ENCODE measurements around the gene PIK3R1. TPM values are rescaled to one million over a fixed set of nuclear protein-coding genes. Genes with fewer than 3 reads are reported as not detected.

Gene PIK3R1
- total RNA-seq, 4 donors from 2014 or later, result 132 to 408 (median 221) TPM

- TF ChIP-seq, protein P1, sequence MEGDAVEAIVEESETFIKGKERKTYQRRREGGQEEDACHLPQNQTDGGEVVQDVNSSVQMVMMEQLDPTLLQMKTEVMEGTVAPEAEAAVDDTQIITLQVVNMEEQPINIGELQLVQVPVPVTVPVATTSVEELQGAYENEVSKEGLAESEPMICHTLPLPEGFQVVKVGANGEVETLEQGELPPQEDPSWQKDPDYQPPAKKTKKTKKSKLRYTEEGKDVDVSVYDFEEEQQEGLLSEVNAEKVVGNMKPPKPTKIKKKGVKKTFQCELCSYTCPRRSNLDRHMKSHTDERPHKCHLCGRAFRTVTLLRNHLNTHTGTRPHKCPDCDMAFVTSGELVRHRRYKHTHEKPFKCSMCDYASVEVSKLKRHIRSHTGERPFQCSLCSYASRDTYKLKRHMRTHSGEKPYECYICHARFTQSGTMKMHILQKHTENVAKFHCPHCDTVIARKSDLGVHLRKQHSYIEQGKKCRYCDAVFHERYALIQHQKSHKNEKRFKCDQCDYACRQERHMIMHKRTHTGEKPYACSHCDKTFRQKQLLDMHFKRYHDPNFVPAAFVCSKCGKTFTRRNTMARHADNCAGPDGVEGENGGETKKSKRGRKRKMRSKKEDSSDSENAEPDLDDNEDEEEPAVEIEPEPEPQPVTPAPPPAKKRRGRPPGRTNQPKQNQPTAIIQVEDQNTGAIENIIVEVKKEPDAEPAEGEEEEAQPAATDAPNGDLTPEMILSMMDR (IDR thresholded peaks at IDR 0.05; ENCODE audit: low read depth), result no peak
Observed at GRCh38 chr5:68306361-68307014, 90.9 kb downstream of the PIK3R1 start.

DNA sequence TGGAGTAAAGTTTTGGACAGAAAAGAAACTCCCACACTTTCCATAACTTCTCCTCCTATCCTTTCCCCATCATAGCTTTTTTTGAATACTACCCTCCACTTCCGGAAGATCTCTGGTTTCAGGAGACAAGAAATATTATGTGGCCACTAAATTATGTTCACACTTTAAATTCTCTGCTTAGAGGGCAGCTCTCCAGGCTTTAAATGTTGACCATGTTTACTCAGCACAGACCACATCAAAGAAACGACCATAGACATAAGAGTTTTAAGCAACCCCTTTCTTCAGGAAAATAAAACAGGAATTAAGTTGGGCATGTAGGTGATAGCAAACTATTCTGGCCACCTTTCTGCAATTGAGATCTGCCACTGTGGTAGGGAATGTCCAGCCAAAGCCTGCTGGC lies 97.8 kb downstream of the PIK3R1 start:
- TF ChIP-seq, protein P1 (IDR thresholded peaks at IDR 0.05; ENCODE audit: low read depth), result no peak

DNA sequence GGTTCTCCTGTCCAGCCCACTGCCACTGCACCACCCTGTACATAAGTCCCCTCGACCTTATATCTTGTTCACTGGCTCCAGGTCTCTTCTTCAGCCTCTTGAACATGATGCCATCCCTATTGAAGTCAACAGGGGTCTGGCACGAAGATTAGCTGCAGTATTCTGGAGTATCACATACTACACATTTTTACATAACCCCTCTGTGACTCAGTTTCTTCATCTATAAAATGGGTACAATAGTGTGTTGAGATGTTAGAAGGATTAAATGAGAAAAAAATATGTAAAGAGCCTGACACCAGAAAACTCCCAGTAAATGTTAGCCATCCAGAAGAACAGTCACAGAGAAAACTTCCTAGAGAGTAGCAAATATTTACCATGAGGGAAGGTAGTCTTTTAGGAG lies 98.9 kb downstream of the PIK3R1 start:
- TF ChIP-seq, protein P1 (IDR thresholded peaks at IDR 0.05; ENCODE audit: low read depth), result no peak

GRCh38 chr5:68315679-68316271 lies 100.2 kb downstream of the PIK3R1 start:
- TF ChIP-seq, protein P1 (IDR thresholded peaks at IDR 0.05; ENCODE audit: low read depth), result no peak

GRCh38 chr5:68316469-68316868 lies 100.9 kb downstream of the PIK3R1 start:
- TF ChIP-seq, protein P1 (IDR thresholded peaks at IDR 0.05; ENCODE audit: low read depth), result no peak

GRCh38 chr5:68317646-68318045 lies 102.1 kb downstream of the PIK3R1 start:
- TF ChIP-seq, protein P1 (IDR thresholded peaks at IDR 0.05; ENCODE audit: low read depth), result no peak

GRCh38 chr5:68318955-68319705 lies 103.6 kb downstream of the PIK3R1 start:
- TF ChIP-seq, protein P1 (IDR thresholded peaks at IDR 0.05; ENCODE audit: low read depth), result no peak

Measured in subcutaneous adipose tissue (tissue), 4 donors.